Measurements from ENCODE around the gene SKAP1.
"Not testable (repeated sequence)": the region's sequence is repeated elsewhere in the genome, so short reads cannot be mapped to it uniquely, and the experiment has no call there.

Gene SKAP1

GRCh38 chr17:48459070-48459844 lies 29.2 kb upstream of the SKAP1 start:
- DNase-seq (ENCODE audit: low spot score) = no peak
- no peak for TF ChIP-seq CTCF (IDR thresholded peaks at IDR 0.05; ENCODE audit: extremely low read depth, missing control alignments)

DNA sequence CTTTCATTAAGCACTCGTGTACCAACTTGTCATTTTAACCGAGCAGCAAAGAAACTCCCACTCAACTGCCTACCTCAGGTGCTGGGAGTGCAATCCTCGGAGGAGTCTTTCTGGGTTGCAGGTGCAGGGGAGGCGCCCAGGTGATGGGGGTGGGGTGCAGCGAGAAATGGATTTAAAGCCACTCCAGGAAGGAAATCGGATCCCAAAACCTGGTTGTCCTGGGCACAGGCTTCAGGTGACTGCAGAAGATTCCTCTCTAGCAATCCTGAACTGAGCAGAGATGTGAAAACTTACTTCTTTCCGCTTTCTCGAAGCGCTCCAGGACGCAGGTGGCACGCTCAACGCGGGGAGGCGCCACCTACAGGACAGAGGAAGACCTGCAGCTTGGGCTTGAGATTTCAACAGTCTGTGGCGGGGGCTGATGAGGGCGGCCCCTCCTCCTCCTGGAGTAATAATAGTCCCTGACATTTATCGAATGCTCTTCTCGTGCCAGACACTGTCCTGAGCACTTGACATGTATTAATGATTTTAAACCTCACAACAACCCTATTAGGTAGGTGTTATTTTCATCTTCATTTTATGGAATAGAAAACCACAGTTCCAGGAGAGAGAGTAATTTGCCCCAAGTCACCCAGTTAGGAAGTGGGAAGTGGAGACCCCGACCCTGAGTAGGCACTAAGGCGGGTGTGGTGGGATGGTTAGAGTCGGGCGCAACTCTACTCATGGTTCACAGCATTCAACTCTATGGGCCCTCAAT lies 27.2 kb upstream of the SKAP1 start:
- peak; percentile 96 for TF ChIP-seq CTCF (IDR thresholded peaks at IDR 0.05; ENCODE audit: extremely low read depth, missing control alignments)
- peak; percentile 61 for DNase-seq (ENCODE audit: low spot score)

- TF ChIP-seq CTCF (IDR thresholded peaks at IDR 0.05; ENCODE audit: extremely low read depth, missing control alignments) = no peak
- DNase-seq (ENCODE audit: low spot score) = no peak
These were observed 26.6 kb upstream of the SKAP1 start for GRCh38 chr17:48456589-48456988.

GRCh38 chr17:48455791-48456190 lies 25.8 kb upstream of the SKAP1 start:
- no peak for TF ChIP-seq CTCF (IDR thresholded peaks at IDR 0.05; ENCODE audit: extremely low read depth, missing control alignments)
- DNase-seq (ENCODE audit: low spot score) = no peak

DNA sequence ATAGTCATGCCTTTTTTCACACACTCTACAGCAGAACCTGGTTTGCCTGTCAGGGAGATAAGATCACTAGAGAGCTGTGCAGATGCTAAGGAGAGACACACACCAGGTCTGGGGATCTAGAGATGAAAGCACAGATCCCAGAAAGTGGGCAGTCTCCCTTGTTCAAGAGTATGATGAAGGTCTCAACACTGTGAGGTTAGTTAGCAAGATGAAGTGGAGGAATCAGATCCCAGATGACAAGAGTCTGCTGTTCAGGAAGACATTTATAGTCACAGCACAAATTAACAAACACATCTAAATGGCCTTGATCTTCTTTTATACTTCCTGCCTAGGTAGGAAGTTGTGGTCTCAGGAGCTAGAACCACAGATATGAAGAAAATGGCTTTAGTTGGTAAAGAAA lies 23.4 kb upstream of the SKAP1 start:
- TF ChIP-seq CTCF (IDR thresholded peaks at IDR 0.05; ENCODE audit: extremely low read depth, missing control alignments) = no peak
- no peak for DNase-seq (ENCODE audit: low spot score)

- TF ChIP-seq CTCF (IDR thresholded peaks at IDR 0.05; ENCODE audit: extremely low read depth, missing control alignments) = no peak
- DNase-seq (ENCODE audit: low spot score) = no peak
These were observed 21.5 kb upstream of the SKAP1 start for GRCh38 chr17:48451489-48451888.

DNA sequence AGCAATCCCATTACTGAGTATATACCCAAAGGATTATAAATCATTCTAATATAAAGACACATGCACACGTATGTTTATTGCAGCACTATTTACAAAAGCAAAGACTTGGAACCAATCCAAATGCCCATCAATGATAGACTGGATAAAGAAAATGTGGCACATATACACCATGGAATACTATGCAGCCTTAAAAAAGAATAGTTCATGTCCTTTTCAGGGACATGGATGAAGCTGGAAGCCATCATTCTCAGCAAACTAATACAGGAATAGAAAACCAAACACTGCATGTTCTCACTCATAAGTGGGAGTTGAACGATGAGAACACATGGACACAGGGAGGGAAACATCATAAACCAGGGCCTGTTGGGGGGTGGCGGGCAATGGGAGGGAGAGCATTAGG lies 19.3 kb upstream of the SKAP1 start:
- DNase-seq (ENCODE audit: low spot score) = not testable (repeated sequence)

All from GM20000 (cell line).